ENCODE results near the gene RYR1.
"Not testable (repeated sequence)": the region's sequence is repeated elsewhere in the genome, so short reads cannot be mapped to it uniquely, and the experiment has no call there.

The RYR1 gene

GRCh38 chr19:38457690-38458405 is 24.4 kb downstream of the RYR1 start:
- DNase-seq (ENCODE audit: low read depth) = no peak

- DNase-seq (ENCODE audit: low read depth) = no peak
Observed at GRCh38 chr19:38458991-38459390, 25.5 kb downstream of the RYR1 start.

- no peak for DNase-seq (ENCODE audit: low read depth)
Observed at GRCh38 chr19:38463365-38463764, 29.9 kb downstream of the RYR1 start.

GRCh38 chr19:38464421-38465082 is 31.1 kb downstream of the RYR1 start:
- DNase-seq (ENCODE audit: low read depth) = no peak

GRCh38 chr19:38466050-38466449 is 32.6 kb downstream of the RYR1 start:
- DNase-seq (ENCODE audit: low read depth) = no peak

GRCh38 chr19:38467541-38468525 is 34.3 kb downstream of the RYR1 start:
- DNase-seq (ENCODE audit: low read depth) = no peak

- no peak for DNase-seq (ENCODE audit: low read depth)
Observed at GRCh38 chr19:38469151-38469550, 35.7 kb downstream of the RYR1 start.

- no peak for DNase-seq (ENCODE audit: low read depth)
Observed at GRCh38 chr19:38470788-38471480, 37.4 kb downstream of the RYR1 start.

GRCh38 chr19:38472725-38473124 is 39.2 kb downstream of the RYR1 start:
- not testable (repeated sequence) for DNase-seq (ENCODE audit: low read depth)

- no peak for DNase-seq (ENCODE audit: low read depth)
Observed at GRCh38 chr19:38473201-38473600, 39.7 kb downstream of the RYR1 start.

- DNase-seq (ENCODE audit: low read depth) = no peak
Observed at GRCh38 chr19:38475176-38475575, 41.7 kb downstream of the RYR1 start.

- DNase-seq (ENCODE audit: low read depth) = no peak
Observed at GRCh38 chr19:38478273-38478971, 44.9 kb downstream of the RYR1 start.

GRCh38 chr19:38482496-38482895 is 49.0 kb downstream of the RYR1 start:
- no peak for DNase-seq (ENCODE audit: low read depth)

- DNase-seq (ENCODE audit: low read depth) = no peak
Observed at GRCh38 chr19:38483016-38483630, 49.6 kb downstream of the RYR1 start.

- DNase-seq (ENCODE audit: low read depth) = no peak
Observed at GRCh38 chr19:38484747-38485146, 51.3 kb downstream of the RYR1 start.

GRCh38 chr19:38485541-38486285 is 52.2 kb downstream of the RYR1 start:
- DNase-seq (ENCODE audit: low read depth) = no peak

- DNase-seq (ENCODE audit: low read depth) = no peak
Observed at GRCh38 chr19:38486731-38487336, 53.3 kb downstream of the RYR1 start.

GRCh38 chr19:38488096-38488495 is 54.6 kb downstream of the RYR1 start:
- no peak for DNase-seq (ENCODE audit: low read depth)

GRCh38 chr19:38488776-38489481 is 55.4 kb downstream of the RYR1 start:
- no peak for DNase-seq (ENCODE audit: low read depth)

Measured in stimulated activated CD8-positive, alpha-beta memory T cell treated with anti-CD3 and anti-CD28 coated beads, Interleukin-7, amount 100 ng/mL, for 24 hours (primary cell).